Smooth muscle cell (in vitro differentiated cells): ENCODE results near the gene MYL11. TPM values are rescaled to one million over a fixed set of nuclear protein-coding genes. Genes with fewer than 3 reads are reported as not detected.
"Not testable (repeated sequence)": the region's sequence is repeated elsewhere in the genome, so short reads cannot be mapped to it uniquely, and the experiment has no call there.

Experiments
- DNase-seq: peaks from one replicate; lab custom pipeline; 2025; ENCODE audit not compliant: unreplicated experiment; lab: John Stamatoyannopoulos, UW
- H2AFZ ChIP-seq: fragments of 200-600 bp; sonication (generic); 2 replicates; pipeline ENCODE4 v1.6.0; 2016; ENCODE audit warnings: antibody characterized with exemption, low read depth, mild to moderate bottlenecking
- H3F3A ChIP-seq: fragments of 200-600 bp; sonication (generic); 2 replicates; pipeline ENCODE4 v1.6.0; 2017; ENCODE audit warnings: antibody characterized with exemption, low read depth
- H3K27ac ChIP-seq: fragments of 200-600 bp; sonication (generic); 2 replicates; pipeline ENCODE4 v1.5.1; 2016; ENCODE audit warnings: low read depth, mild to moderate bottlenecking
- H3K27me3 ChIP-seq: fragments of 200-600 bp; sonication (generic); 2 replicates; pipeline ENCODE4 v1.6.1; 2016; ENCODE audit warnings: low read depth, mild to moderate bottlenecking
- H3K36me3 ChIP-seq: fragments of 200-600 bp; sonication (generic); 2 replicates; pipeline ENCODE4 v1.5.1; 2016; ENCODE audit warnings: low read depth
- H3K4me1 ChIP-seq: fragments of 200-600 bp; sonication (generic); 2 replicates; pipeline ENCODE4 v1.5.1; 2016; ENCODE audit warnings: low read depth
- H3K4me2 ChIP-seq: fragments of 200-600 bp; sonication (generic); 2 replicates; pipeline ENCODE4 v1.6.0; 2016; ENCODE audit warnings: mild to moderate bottlenecking
- H3K4me3 ChIP-seq: fragments of 200-600 bp; sonication (generic); 2 replicates; pipeline ENCODE4 v1.5.1; 2016; ENCODE audit warnings: mild to moderate bottlenecking
- H3K79me2 ChIP-seq: fragments of 200-600 bp; sonication (generic); 2 replicates; pipeline ENCODE4 v1.6.0; 2016; ENCODE audit warnings: low read depth, mild to moderate bottlenecking
- H3K9ac ChIP-seq: fragments of 200-600 bp; sonication (generic); 2 replicates; pipeline ENCODE4 v1.6.0; 2016; ENCODE audit warnings: low read depth
- H3K9me3 ChIP-seq: fragments of 200-600 bp; sonication (generic); replicated peaks from 2 replicates; pipeline ENCODE4 v1.5.1; 2016; ENCODE audit warnings: low read depth
- H4K20me1 ChIP-seq: fragments of 200-600 bp; sonication (generic); 2 replicates; pipeline ENCODE4 v1.6.0; 2016; ENCODE audit warnings: low read depth
- WGBS: methylation state at CpG from one replicate; pipeline ENCODE4 v1.1.7; 2016; ENCODE audit warnings: low lambda C conversion rate; 5-methylcytosine and 5-hydroxymethylcytosine counted together
- polyA plus RNA-seq: library from polyadenylated mRNA; unstranded; fragments of >200 nt; fragmentation: Nextera tagmentation; extraction: Ambion mirVana; gene quantifications from 2 replicates; pipeline ENCODE4 v1.2.1, GENCODE V29; 2016
- total RNA-seq: library from RNA; depleted of rRNA; stranded (reverse); fragments of >200 nt; gene quantifications from 2 replicates; pipeline ENCODE4 v1.2.3, GENCODE V29; 2014
- TF ChIP-seq, protein P1 (sequence below): fragments of 200-600 bp; sonication (generic); IDR thresholded peaks from 2 replicates; pipeline ENCODE4 v1.5.1; 2017; ENCODE audit warnings: borderline replicate concordance, mild to moderate bottlenecking, antibody characterized with exemption; ENCODE audit not compliant: insufficient read depth, poor library complexity, severe bottlenecking

MYL11 gene
- total and polyA plus RNA-seq, 2 experiments from 2014 or later = 3.6 TPM; not detected in 1

GRCh38 chr16:30395155-30395991, 20.8 kb downstream of the MYL11 start, which contains the start of gene ZNF48:
ZNF48 (plus strand) TSS chr16:30395420; CDS start chr16:30395795, 375 bp downstream.
- TF ChIP-seq, protein P1, sequence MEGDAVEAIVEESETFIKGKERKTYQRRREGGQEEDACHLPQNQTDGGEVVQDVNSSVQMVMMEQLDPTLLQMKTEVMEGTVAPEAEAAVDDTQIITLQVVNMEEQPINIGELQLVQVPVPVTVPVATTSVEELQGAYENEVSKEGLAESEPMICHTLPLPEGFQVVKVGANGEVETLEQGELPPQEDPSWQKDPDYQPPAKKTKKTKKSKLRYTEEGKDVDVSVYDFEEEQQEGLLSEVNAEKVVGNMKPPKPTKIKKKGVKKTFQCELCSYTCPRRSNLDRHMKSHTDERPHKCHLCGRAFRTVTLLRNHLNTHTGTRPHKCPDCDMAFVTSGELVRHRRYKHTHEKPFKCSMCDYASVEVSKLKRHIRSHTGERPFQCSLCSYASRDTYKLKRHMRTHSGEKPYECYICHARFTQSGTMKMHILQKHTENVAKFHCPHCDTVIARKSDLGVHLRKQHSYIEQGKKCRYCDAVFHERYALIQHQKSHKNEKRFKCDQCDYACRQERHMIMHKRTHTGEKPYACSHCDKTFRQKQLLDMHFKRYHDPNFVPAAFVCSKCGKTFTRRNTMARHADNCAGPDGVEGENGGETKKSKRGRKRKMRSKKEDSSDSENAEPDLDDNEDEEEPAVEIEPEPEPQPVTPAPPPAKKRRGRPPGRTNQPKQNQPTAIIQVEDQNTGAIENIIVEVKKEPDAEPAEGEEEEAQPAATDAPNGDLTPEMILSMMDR = peak; percentile 25

GRCh38 chr16:30395992-30396585, 21.5 kb downstream of the MYL11 start:
- Histone ChIP-seq H4K20me1 (no peaks in the 10 kb centered on the region), H2AFZ (no peak overlapping the region), H3K27ac (peak overlapping the region; percentile 28), H3K9ac (peak overlapping the region; percentile 49), H3K36me3 (no peaks in the 10 kb centered on the region), H3K79me2 (peaks cover 28% of the 10 kb centered on the region), H3K4me2 (peak overlapping the region; percentile 96), H3K4me3 (peak overlapping the region; percentile 95), H3K9me3 (no peaks in the 10 kb centered on the region), H3F3A (peaks cover 35% of the 10 kb centered on the region), H3K27me3 (no peaks in the 10 kb centered on the region), H3K4me1 (peaks cover 32% of the 10 kb centered on the region)
- DNase-seq = no peak
- WGBS = 16% methylated on average over 13 of the region's 13 CpGs
- TF ChIP-seq, protein P1 = no peak

More at GRCh38 chr16:30395155-30395991, 20.8 kb downstream of the MYL11 start, which contains the start of gene ZNF48:
- 2% methylated on average over 31 of the region's 103 CpGs for WGBS
- Histone ChIP-seq H3K27ac (peak within 1 kb of the TSS; percentile 86), H4K20me1 (no peaks in the 10 kb centered on the region), H3K4me1 (peaks cover 32% of the 10 kb centered on the region), H3K36me3 (no peaks in the 10 kb centered on the region), H3K9ac (peak within 1 kb of the TSS; percentile 74), H3K4me2 (peak within 1 kb of the TSS; percentile 96), H3F3A (peaks cover 27% of the 10 kb centered on the region), H3K79me2 (peaks cover 28% of the 10 kb centered on the region), H3K27me3 (no peaks in the 10 kb centered on the region), H2AFZ (peak within 1 kb of the TSS; percentile 77), H3K4me3 (peak within 1 kb of the TSS; percentile 95), H3K9me3 (no peaks in the 10 kb centered on the region)
- DNase-seq = peak; percentile 54

DNA sequence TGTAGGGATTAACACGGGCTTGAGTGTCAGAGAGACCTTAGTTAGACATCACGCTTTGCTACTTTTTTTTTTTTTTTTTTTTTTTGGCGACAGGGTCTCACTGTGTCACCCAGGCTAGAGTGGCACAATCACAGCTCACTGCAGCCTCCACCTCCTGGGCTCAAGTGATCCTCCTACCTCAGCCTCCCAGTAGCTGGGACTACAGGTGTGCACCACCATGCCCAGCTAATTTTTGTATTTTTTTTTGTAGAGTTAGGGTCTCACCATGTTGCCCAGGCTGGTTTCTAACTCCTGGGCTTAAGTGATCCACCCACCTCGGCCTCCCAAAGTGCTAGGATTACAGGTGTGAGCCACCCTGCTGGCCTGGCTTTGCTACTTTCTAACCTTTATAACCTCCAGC, 22.0 kb downstream of the MYL11 start:
- H3K9ac ChIP-seq, H3K9me3 ChIP-seq, H2AFZ ChIP-seq, H3K36me3 ChIP-seq, H4K20me1 ChIP-seq, H3K27ac ChIP-seq, DNase-seq, H3K27me3 ChIP-seq: not testable (repeated sequence)
- Histone ChIP-seq H3K4me2 (peak overlapping the region; percentile 96), H3F3A (peaks cover 38% of the 10 kb centered on the region), H3K4me1 (peaks cover 32% of the 10 kb centered on the region), H3K4me3 (peak overlapping the region; percentile 95), H3K79me2 (peaks cover 28% of the 10 kb centered on the region)
- whole genome bisulfite sequencing = 88% methylated on average over 3 of the region's 4 CpGs

DNA sequence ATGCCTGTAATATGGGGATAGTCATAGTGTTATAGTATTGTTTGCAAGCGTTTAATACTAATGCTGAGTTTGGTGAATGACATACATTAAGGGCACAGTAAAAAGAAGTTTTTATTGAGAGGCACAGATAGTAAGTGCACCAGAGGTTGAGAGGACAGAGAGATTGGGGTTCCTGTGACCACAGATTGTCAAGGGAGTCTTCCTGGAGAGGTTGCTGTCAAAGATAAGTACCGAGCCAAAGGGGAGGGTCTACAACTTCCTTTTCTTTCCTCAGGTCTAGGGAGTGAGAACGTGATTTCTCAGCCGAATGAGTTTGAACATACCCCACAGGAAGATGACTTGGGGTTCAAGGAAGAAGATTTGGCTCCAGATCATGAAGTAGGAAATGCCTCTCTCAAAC, 22.5 kb downstream of the MYL11 start:
- Histone ChIP-seq H3K9me3 (no peaks in the 10 kb centered on the region), H3K79me2 (peaks cover 28% of the 10 kb centered on the region), H3K4me3 (no peak overlapping the region), H3K4me1 (peaks cover 32% of the 10 kb centered on the region), H3K9ac (no peak overlapping the region), H3F3A (peaks cover 43% of the 10 kb centered on the region), H3K36me3 (no peaks in the 10 kb centered on the region), H3K27me3 (no peaks in the 10 kb centered on the region), H4K20me1 (no peaks in the 10 kb centered on the region), H2AFZ (no peak overlapping the region), H3K4me2 (no peak overlapping the region), H3K27ac (no peak overlapping the region)
- TF ChIP-seq, protein P1 = no peak
- no peak for DNase-seq
- WGBS = 95% methylated on average over 4 of the region's 4 CpGs
